HUES64 (cell line): ENCODE data around the gene ORM2.

ENCODE experiments used
- H3K27ac ChIP-seq: 2 replicates; pipeline ENCODE4 v1.7.0; 2013; ENCODE audit warnings: low read depth, low read length, inconsistent platforms
- H3K27me3 ChIP-seq: 2 replicates; pipeline ENCODE4 v1.6.1; 2013; ENCODE audit warnings: mild to moderate bottlenecking, low read length; ENCODE audit not compliant: insufficient read depth
- H3K36me3 ChIP-seq: 2 replicates; pipeline ENCODE4 v1.6.1; 2013; ENCODE audit warnings: mild to moderate bottlenecking, low read length; ENCODE audit not compliant: insufficient read depth
- H3K4me1 ChIP-seq: 2 replicates; pipeline ENCODE4 v1.6.1; 2013; ENCODE audit warnings: mild to moderate bottlenecking, low read length, moderate library complexity; ENCODE audit not compliant: insufficient read depth
- H3K4me3 ChIP-seq: 2 replicates; pipeline ENCODE4 v1.5.1; 2013; ENCODE audit warnings: mild to moderate bottlenecking, low read length, moderate library complexity
- H3K9ac ChIP-seq: 2 replicates; pipeline ENCODE4 v1.6.1; 2013; ENCODE audit warnings: mild to moderate bottlenecking, low read depth, low read length
- H3K9me3 ChIP-seq: 2 replicates; pipeline ENCODE4 v1.6.1; 2013; ENCODE audit warnings: low read depth, low read length; ENCODE audit not compliant: insufficient read depth
- WGBS: fragments of 150-250, 120-280 bp; methylation state at CpG from one replicate; pipeline ENCODE4 v1.1.7; 2013; ENCODE audit warnings: missing lambda C conversion rate; 5-methylcytosine and 5-hydroxymethylcytosine counted together

The ORM2 gene

DNA sequence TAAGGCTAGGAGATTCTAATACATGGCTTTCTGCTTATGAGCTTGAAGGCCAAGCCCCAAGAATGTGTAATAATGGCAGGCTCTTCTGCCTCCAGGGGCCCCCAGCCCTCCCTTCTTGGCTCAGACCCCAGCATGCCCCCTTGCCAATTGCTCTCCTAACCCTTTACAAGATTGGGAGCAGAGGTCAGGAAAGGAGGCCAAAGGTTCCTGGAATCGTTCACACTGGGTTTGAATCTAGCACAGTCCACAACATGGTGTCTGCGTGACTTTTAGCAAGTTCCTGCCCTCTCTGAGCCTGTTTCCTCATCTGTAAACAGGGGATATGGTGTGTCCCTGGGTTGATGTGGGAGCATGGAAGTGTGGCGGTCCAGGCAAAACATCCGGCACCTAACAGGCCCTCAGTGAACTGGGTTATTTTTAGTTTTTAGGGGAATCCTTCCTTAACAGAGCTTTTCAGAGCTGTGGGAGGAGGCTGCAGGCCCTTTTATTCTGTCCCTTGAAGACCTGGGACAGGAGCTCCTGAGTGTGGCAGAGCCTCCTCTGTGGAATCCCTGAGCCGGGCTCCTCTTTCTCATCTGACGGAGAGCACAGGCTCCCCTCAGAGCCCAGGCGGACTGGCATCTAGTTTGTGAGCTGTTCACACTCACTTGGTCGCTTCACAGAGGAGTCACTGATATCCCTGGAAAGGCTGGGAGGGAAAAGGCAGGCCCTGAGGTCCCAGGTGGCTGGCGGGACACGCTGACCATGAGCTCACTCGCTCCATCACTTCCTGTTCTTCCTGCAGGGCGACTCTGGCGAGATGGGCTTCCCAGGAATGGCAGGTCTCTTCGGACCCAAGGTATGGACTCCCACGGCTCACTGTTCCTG lies 30.1 kb upstream of the ORM2 start:
- Histone ChIP-seq H3K36me3 (peaks cover 57% of the 10 kb centered on the region), H3K27ac (no peak overlapping the region), H3K4me1 (no peaks in the 10 kb centered on the region), H3K27me3 (no peaks in the 10 kb centered on the region), H3K9me3 (peaks cover 18% of the 10 kb centered on the region), H3K9ac (no peak overlapping the region), H3K4me3 (no peak overlapping the region)
- 94% methylated on average over 15 of the region's 15 CpGs for WGBS

- no peak overlapping the region for H3K27ac ChIP-seq
- H3K36me3 ChIP-seq, result peaks cover 49% of the 10 kb centered on the region
- H3K4me1 ChIP-seq, result no peaks in the 10 kb centered on the region
- no peak overlapping the region for H3K4me3 ChIP-seq
- 93% methylated on average over 4 of the region's 4 CpGs for WGBS
- no peaks in the 10 kb centered on the region for H3K27me3 ChIP-seq
- H3K9ac ChIP-seq, result no peak overlapping the region
- H3K9me3 ChIP-seq, result peaks cover 10% of the 10 kb centered on the region
These were observed 29.4 kb upstream of the ORM2 start for GRCh38 chr9:114300153-114300845.

DNA sequence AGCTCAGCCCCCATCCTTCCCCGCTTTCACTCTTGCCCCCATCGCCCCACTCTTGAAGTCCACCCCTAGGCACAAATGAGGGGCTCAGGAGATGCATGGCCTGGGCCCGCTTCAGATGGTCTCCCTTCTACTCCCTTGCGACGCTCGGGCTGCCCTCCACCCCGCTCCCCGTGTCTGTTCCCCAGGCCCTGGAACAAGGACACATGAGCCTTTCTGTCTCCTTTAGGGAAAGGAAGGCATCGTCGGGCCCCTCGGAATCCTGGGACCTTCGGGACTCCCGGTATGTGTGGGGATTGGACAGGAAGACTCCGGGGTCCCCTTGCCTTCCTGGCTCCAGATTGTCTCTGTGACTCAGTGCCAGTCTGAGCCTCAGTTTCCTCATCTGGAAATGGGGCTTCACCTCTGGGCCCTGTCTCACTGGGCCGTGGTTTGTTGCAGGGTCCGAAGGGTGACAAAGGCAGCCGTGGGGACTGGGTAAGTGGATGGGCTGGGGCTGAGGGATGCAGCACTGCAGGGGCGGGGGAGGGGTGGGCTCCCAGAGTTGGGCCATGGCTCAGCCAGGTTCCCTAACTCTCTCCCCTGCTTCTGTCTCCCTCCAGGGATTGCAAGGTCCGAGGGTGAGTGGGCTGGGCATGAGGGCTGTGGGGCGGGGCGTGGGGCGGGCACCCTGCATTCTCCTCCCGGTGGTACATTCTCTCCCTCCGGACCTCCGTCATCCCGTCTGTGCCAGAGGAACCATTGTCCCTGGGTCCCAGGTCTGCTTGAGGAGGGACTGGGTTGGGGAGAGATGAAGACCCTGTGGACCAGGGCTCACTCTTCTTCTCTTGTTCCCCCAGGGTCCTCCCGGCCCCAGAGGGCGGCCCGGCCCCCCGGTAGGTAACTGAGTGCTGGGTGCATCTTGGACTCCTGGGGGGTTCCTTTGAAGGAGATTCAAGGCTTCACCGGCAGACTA lies 28.5 kb upstream of the ORM2 start:
- Histone ChIP-seq H3K9me3 (peaks cover 4% of the 10 kb centered on the region), H3K36me3 (peaks cover 41% of the 10 kb centered on the region), H3K9ac (no peak overlapping the region), H3K4me1 (no peaks in the 10 kb centered on the region), H3K27me3 (no peaks in the 10 kb centered on the region), H3K4me3 (no peak overlapping the region), H3K27ac (no peak overlapping the region)
- WGBS, result 94% methylated on average over 31 of the region's 31 CpGs

- H3K9me3 ChIP-seq, result no peaks in the 10 kb centered on the region
- H3K27ac ChIP-seq, result no peak overlapping the region
- 89% methylated on average over 15 of the region's 15 CpGs for WGBS
- no peaks in the 10 kb centered on the region for H3K4me1 ChIP-seq
- H3K36me3 ChIP-seq, result peaks cover 32% of the 10 kb centered on the region
- no peak overlapping the region for H3K4me3 ChIP-seq
- H3K27me3 ChIP-seq, result no peaks in the 10 kb centered on the region
- no peak overlapping the region for H3K9ac ChIP-seq
These were observed 27.7 kb upstream of the ORM2 start for GRCh38 chr9:114301798-114302565.

DNA sequence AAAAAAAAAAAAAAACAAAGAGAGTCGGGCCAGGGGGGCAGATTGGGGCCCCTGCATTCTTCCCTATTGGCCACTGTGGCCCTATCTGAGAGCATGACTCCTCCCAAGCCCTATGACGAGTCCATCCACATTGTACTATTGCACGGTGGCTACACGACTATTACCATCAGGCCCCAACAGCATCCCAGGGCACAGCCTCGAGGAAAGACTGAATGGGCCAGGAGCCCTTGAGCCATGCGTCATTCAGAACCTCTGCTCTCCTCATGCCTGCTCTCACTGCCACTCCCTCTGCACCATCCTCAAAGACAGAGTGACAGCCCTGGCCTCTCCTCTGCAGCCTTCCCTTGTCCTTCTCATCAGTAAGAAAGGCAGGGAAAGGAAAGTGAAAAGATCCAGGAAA lies 26.9 kb upstream of the ORM2 start:
- no peaks in the 10 kb centered on the region for H3K4me1 ChIP-seq
- H3K4me3 ChIP-seq, result no peak overlapping the region
- 89% methylated on average over 6 of the region's 6 CpGs for WGBS
- no peak overlapping the region for H3K27ac ChIP-seq
- no peaks in the 10 kb centered on the region for H3K9me3 ChIP-seq
- H3K36me3 ChIP-seq, result peaks cover 25% of the 10 kb centered on the region
- H3K27me3 ChIP-seq, result no peaks in the 10 kb centered on the region
- H3K9ac ChIP-seq, result no peak overlapping the region

DNA sequence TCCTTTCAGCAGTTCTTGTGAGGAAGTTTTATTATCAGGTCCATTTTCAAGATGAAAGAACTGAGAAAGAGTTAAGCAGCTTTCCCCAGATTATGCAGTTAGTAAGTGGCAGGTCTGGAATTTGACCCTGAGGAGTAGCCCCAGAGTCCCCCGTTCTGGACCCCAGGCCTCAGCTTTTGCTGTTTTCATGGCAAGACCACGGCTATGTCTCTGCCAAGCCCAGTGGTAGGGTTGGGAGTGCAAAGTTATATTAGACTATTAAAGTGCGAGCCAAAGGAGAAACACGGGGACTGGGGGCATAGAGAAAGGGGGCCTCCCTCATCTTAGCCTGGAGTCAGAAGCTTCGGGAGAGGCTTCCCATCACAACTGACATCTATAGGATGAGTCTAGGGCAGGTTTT lies 26.1 kb upstream of the ORM2 start:
- no peaks in the 10 kb centered on the region for H3K4me1 ChIP-seq
- no peak overlapping the region for H3K9ac ChIP-seq
- no peak overlapping the region for H3K4me3 ChIP-seq
- H3K9me3 ChIP-seq, result no peaks in the 10 kb centered on the region
- no peaks in the 10 kb centered on the region for H3K27me3 ChIP-seq
- 84% methylated on average over 5 of the region's 5 CpGs for WGBS
- no peak overlapping the region for H3K27ac ChIP-seq
- peaks cover 16% of the 10 kb centered on the region for H3K36me3 ChIP-seq

DNA sequence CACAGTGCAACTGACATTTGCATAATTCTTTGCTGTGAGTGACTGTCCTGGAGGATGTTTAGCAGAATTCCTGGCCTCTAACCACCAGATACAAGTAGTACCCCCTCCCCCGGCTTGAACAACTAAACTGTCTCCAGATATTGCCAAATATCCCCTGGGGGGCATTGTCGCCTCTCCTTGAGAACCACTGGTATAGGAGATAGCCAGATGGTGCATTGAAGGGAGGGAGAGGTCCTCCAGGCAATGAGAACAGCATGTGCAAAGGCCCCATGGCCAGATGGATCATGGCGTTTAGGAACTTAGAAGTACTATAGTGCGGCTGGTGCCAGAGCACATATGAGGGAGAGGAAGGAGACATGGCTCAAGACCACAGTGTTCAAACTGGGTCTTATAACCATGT lies 25.7 kb upstream of the ORM2 start:
- no peak overlapping the region for H3K9ac ChIP-seq
- no peaks in the 10 kb centered on the region for H3K27me3 ChIP-seq
- H3K4me1 ChIP-seq, result no peaks in the 10 kb centered on the region
- H3K9me3 ChIP-seq, result no peaks in the 10 kb centered on the region
- 92% methylated on average over 4 of the region's 4 CpGs for WGBS
- H3K4me3 ChIP-seq, result no peak overlapping the region
- peaks cover 16% of the 10 kb centered on the region; the same call in 1 of the 2 replicates for H3K36me3 ChIP-seq
- no peak overlapping the region for H3K27ac ChIP-seq

GRCh38 chr9:114304416-114305188 lies 25.1 kb upstream of the ORM2 start:
- H3K4me1 ChIP-seq, result no peaks in the 10 kb centered on the region
- no peak overlapping the region for H3K27ac ChIP-seq
- H3K9ac ChIP-seq, result no peak overlapping the region
- H3K36me3 ChIP-seq, result peaks cover 17% of the 10 kb centered on the region; the same call in 1 of the 2 replicates
- WGBS, result 92% methylated on average over 10 of the region's 10 CpGs
- H3K27me3 ChIP-seq, result no peaks in the 10 kb centered on the region
- no peak overlapping the region for H3K4me3 ChIP-seq
- H3K9me3 ChIP-seq, result no peaks in the 10 kb centered on the region

DNA sequence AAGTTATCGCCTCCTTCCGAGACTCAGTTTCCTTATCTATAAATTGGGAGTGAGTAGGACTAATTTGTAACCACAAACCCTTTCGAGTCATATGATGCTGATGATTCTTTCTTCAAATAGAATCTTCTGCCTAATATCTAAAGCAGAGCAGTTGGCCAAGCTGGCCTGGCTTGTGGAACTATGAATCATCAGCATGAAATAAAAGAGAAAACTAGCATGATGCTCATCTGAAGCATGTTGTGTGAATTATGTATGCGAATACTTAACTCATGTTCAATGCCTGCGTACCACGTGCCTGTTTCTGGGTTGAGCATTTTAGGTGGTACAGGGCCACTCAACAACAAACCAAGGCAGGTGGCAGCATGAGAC lies 21.8 kb upstream of the ORM2 start:
- H3K36me3 ChIP-seq, result 0 out of 2 replicates have a peak, but pooled peaks cover 6% of the 10 kb centered on the region
- H3K4me1 ChIP-seq, result no peaks in the 10 kb centered on the region
- no peaks in the 10 kb centered on the region for H3K9me3 ChIP-seq
- no peak overlapping the region for H3K4me3 ChIP-seq
- H3K9ac ChIP-seq, result no peak overlapping the region
- H3K27me3 ChIP-seq, result no peaks in the 10 kb centered on the region
- 96% methylated on average over 6 of the region's 6 CpGs for WGBS
- no peak overlapping the region for H3K27ac ChIP-seq
